Adrenal gland (tissue), 12 donors: Measurements from ENCODE around the gene ZNF148. TPM values are rescaled to one million over a fixed set of nuclear protein-coding genes. Genes with fewer than 3 reads are reported as not detected.

Experiments
- DNase-seq, 7 donors: peaks; one replicate each; pipeline ENCODE4 v3.0.0-alpha.2; 2019 to 2020
- H3K27ac ChIP-seq, 5 donors: fragments of 200-600 bp; sonication (generic) in 4 of 5; 1 replicate in 3 of 5; 2 replicates in 2 of 5; pipeline versions ENCODE4 v1.5.1 to v1.8.0; 2016 to 2020; ENCODE audit warnings: mild to moderate bottlenecking in 1 of 5
- H3K27me3 ChIP-seq: fragments of 200-600 bp; 2 replicates; pipeline ENCODE4 v1.8.0; 2021
- H3K36me3 ChIP-seq, 2 donors: fragments of 200-600 bp; replicated peaks in 1 of 2; 1 replicate in 1 of 2; 2 replicates in 1 of 2; pipeline versions ENCODE4 v1.5.1 to v1.8.0; 2018 to 2022
- H3K4me1 ChIP-seq, 2 donors: fragments of 200-600 bp; replicated peaks in 1 of 2; 1 replicate in 1 of 2; 2 replicates in 1 of 2; pipeline versions ENCODE4 v1.5.1 to v1.8.0; 2018 to 2021
- H3K4me3 ChIP-seq, 4 donors: fragments of 200-600 bp; sonication (generic) in 3 of 4; one replicate each; pipeline ENCODE4 v1.5.1; 2016 to 2018
- H3K9me3 ChIP-seq, 3 donors: fragments of 200-600 bp; sonication (generic) in 1 of 3; replicated peaks in 1 of 3; 1 replicate in 2 of 3; 2 replicates in 1 of 3; pipeline versions ENCODE4 v1.5.1 to v1.8.0; 2016 to 2021
- CTCF ChIP-seq, 6 experiments: fragments of 450-650 bp in 4 of 6; fragments of 200-600 bp in 2 of 6; sonication (generic) in 1 of 6; IDR thresholded peaks; 1 replicate in 5 of 6; 2 replicates in 1 of 6; pipeline versions ENCODE4 v1.5.1 to v1.8.0; 2016 to 2021; ENCODE audit warnings: antibody characterized with exemption in 6 of 6, mild to moderate bottlenecking in 2 of 6, moderate library complexity in 1 of 6
- POLR2A ChIP-seq, 2 donors: fragments of 450-650 bp; IDR thresholded peaks; one replicate each; pipeline ENCODE4 v1.6.1; 2017; ENCODE audit warnings: antibody characterized with exemption in 2 of 2, mild to moderate bottlenecking in 2 of 2, moderate library complexity in 1 of 2
- WGBS, 4 donors: extraction: QIAGEN DNeasy Blood & Tissue Kit in 2 of 4; methylation state at CpG; one replicate each; pipeline versions ENCODE4 v1.1.5 to v1.1.7; 2013 to 2017; 5-methylcytosine and 5-hydroxymethylcytosine counted together
- intact Hi-C, 2 donors: fragments of 100-400 bp; cut with DNase I; formaldehyde crosslinking; loops; one replicate each; pipeline versions ENCODE4 v1.14.1 to v1.15.0; 2022 to 2023
- polyA plus RNA-seq, 3 donors: library from polyadenylated mRNA; stranded (reverse); fragments of 200-250 nt in 2 of 3; fragments of 350-450 nt in 1 of 3; fragmentation: Illumina TruSeq in 1 of 3; extraction: RNeasy Lipid Tissue Mini Kit (QIAGEN cat#74804) in 1 of 3; gene quantifications; one replicate each; pipeline ENCODE4 v1.2.3, GENCODE V29; 2013 to 2014
- total RNA-seq, 9 donors: library from RNA; depleted of rRNA in 4 of 9; stranded (reverse); fragments of >200 nt in 4 of 9; fragments of 120-200 nt in 1 of 9; fragmentation: NEBNext Ultra II Directional in 1 of 9; extraction: Animal tissue kit (Norgen Biotek cat#: 25700) in 1 of 9; gene quantifications; one replicate each; pipeline versions ENCODE4 v1.1.0 to v1.2.4, GENCODE V29; 2013 to 2023
- donor health status: healthy with polysubstance abuse.
- donor health status: Bipolar disorder and iron deficiency.
- donor health status: DM: yes; HTN: yes; CAD: no.
- donor health status: DM: no; HTN: no; CAD: no.
- donor health status: DM: no; HTN: no; CAD: no.
- donor health status: DM: yes; HTN: yes; CAD: no.

The ZNF148 gene
- total and polyA plus RNA-seq, 12 donors: 3.0 to 58.2 (median 30.9) TPM

GRCh38 chr3:125281381-125281780 lies 93.7 kb downstream of the ZNF148 start:
- intact Hi-C loops: no loop called here

GRCh38 chr3:125280668-125281361 lies 94.3 kb downstream of the ZNF148 start:
- Histone ChIP-seq H3K4me1 (peaks cover 0 to 27% of the 10 kb centered on the region in 2 donors), H3K4me3 (no peak overlapping the region), H3K27ac (no peak overlapping the region), H3K36me3 (peaks cover 0 to 4% of the 10 kb centered on the region in 2 donors), H3K27me3 (no peaks in the 10 kb centered on the region), H3K9me3 (no peaks in the 10 kb centered on the region)
- 92 to 97% (median 95%) methylated on average over 2 of the region's 2 CpGs for WGBS, 4 donors
- intact Hi-C loops: no loop called here
- peak in 3 of 7 donors; percentile 11 to 26 (median 17) for DNase-seq
- TF ChIP-seq CTCF (IDR thresholded peaks at IDR 0.05) (no peak), POLR2A (IDR thresholded peaks at IDR 0.05) (no peak)

More at GRCh38 chr3:125281381-125281780, 93.7 kb downstream of the ZNF148 start:
- DNase-seq: no peak
- Histone ChIP-seq H3K4me1 (peaks cover 0 to 27% of the 10 kb centered on the region in 2 donors), H3K27ac (no peak overlapping the region), H3K4me3 (no peak overlapping the region), H3K9me3 (no peaks in the 10 kb centered on the region), H3K27me3 (no peaks in the 10 kb centered on the region), H3K36me3 (peaks cover 0 to 4% of the 10 kb centered on the region in 2 donors)
- no peak for TF ChIP-seq POLR2A (IDR thresholded peaks at IDR 0.05)
- TF ChIP-seq CTCF (IDR thresholded peaks at IDR 0.05): no peak
- WGBS, 4 donors: 33 to 45% (median 39%) methylated on average over 1 of the region's 1 CpG

- Histone ChIP-seq H3K4me1 (peaks cover 0 to 21% of the 10 kb centered on the region in 2 donors), H3K36me3 (peaks cover 0 to 4% of the 10 kb centered on the region in 2 donors), H3K27ac (no peak overlapping the region), H3K4me3 (no peak overlapping the region), H3K27me3 (no peaks in the 10 kb centered on the region), H3K9me3 (no peaks in the 10 kb centered on the region)
- 94 to 100% (median 96%) methylated on average over 2 of the region's 2 CpGs for WGBS, 4 donors
- no peak for DNase-seq
- intact Hi-C loops: no loop called here
- TF ChIP-seq CTCF (IDR thresholded peaks at IDR 0.05): no peak
- TF ChIP-seq POLR2A (IDR thresholded peaks at IDR 0.05): no peak
Measured at GRCh38 chr3:125278155-125278554, 97.0 kb downstream of the ZNF148 start.

GRCh38 chr3:125271127-125271526 lies 104.0 kb downstream of the ZNF148 start:
- intact Hi-C loops: no loop called here
- no peak overlapping the region for H3K4me3 ChIP-seq
- H3K9me3 ChIP-seq: no peaks in the 10 kb centered on the region
- 80 to 89% (median 82%) methylated on average over 7 of the region's 7 CpGs for WGBS, 4 donors
- H3K27me3 ChIP-seq: no peaks in the 10 kb centered on the region
- no peaks in the 10 kb centered on the region for H3K36me3 ChIP-seq
- no peak for DNase-seq
- no peaks in the 10 kb centered on the region for H3K4me1 ChIP-seq
- H3K27ac ChIP-seq: no peak overlapping the region
- TF ChIP-seq CTCF (IDR thresholded peaks at IDR 0.05) (no peak), POLR2A (IDR thresholded peaks at IDR 0.05) (no peak)
